ENCODE measurements around the gene GATA5.

GRCh38 chr20:62507991-62508640 is 32.3 kb upstream of the GATA5 start:
- TF ChIP-seq CTCF (IDR thresholded peaks at IDR 0.05), result no peak
- no peak for TF ChIP-seq POLR2AphosphoS5 (IDR thresholded peaks at IDR 0.05)
- no peak for TF ChIP-seq EP300 (IDR thresholded peaks at IDR 0.05)

Measured in suprapubic skin (tissue), 4 donors.